Tibial nerve (tissue), 4 donors: Measurements from ENCODE around the gene SIGLEC9. TPM values are rescaled to one million over a fixed set of nuclear protein-coding genes. Genes with fewer than 3 reads are reported as not detected.
A peak's percentile ranks its signal among the peaks of the same experiment; 100 is the strongest.
"Not testable (repeated sequence)": the region's sequence is repeated elsewhere in the genome, so short reads cannot be mapped to it uniquely, and the experiment has no call there.

Experiments used
- DNase-seq, 2 donors: peaks; one replicate each; pipeline ENCODE4 v3.0.0-alpha.2; 2019; ENCODE audit warnings: low spot score in 2 of 2
- H3K27ac ChIP-seq, 4 donors: fragments of 200-600 bp; sonication (generic) in 3 of 4; one replicate each; pipeline ENCODE4 v1.5.1; 2017 to 2019; ENCODE audit warnings: mild to moderate bottlenecking in 1 of 4
- H3K27me3 ChIP-seq, 2 donors: fragments of 200-600 bp; sonication (generic) in 1 of 2; one replicate each; pipeline versions ENCODE4 v1.5.1 to v1.6.0; 2017 to 2019
- H3K36me3 ChIP-seq, 3 donors: fragments of 200-600 bp; sonication (generic); one replicate each; pipeline ENCODE4 v1.5.1; 2018 to 2019
- H3K4me1 ChIP-seq, 4 donors: fragments of 200-600 bp; sonication (generic) in 3 of 4; one replicate each; pipeline ENCODE4 v1.5.1; 2017 to 2019
- H3K4me3 ChIP-seq, 4 donors: fragments of 200-600 bp; sonication (generic) in 3 of 4; one replicate each; pipeline ENCODE4 v1.5.1; 2017 to 2019; ENCODE audit warnings: mild to moderate bottlenecking in 1 of 4, moderate library complexity in 1 of 4
- H3K9me3 ChIP-seq, 4 donors: fragments of 200-600 bp; sonication (generic) in 3 of 4; one replicate each; pipeline ENCODE4 v1.5.1; 2017 to 2019
- EP300 ChIP-seq, 2 donors: sonication (generic); formaldehyde crosslinking; IDR thresholded peaks; one replicate each; pipeline ENCODE4 v1.6.1; 2017; ENCODE audit warnings: antibody characterized with exemption in 2 of 2, mild to moderate bottlenecking in 1 of 2
- POLR2A ChIP-seq, 2 donors: fragments of 450-650 bp; IDR thresholded peaks; one replicate each; pipeline ENCODE4 v1.6.1; 2017; ENCODE audit warnings: antibody characterized with exemption in 2 of 2, mild to moderate bottlenecking in 2 of 2, moderate library complexity in 2 of 2
- WGBS, 2 donors: methylation state at CpG; one replicate each; pipeline ENCODE4 v1.1.5; 2018; 5-methylcytosine and 5-hydroxymethylcytosine counted together
- total RNA-seq, 4 donors: library from RNA; depleted of rRNA; stranded (reverse); fragments of >200 nt; gene quantifications; one replicate each; pipeline ENCODE4 v1.1.0, GENCODE V29; 2016
- TF ChIP-seq, protein P1 (sequence below), 5 experiments: fragments of 200-600 bp in 3 of 5; fragments of 450-650 bp in 2 of 5; sonication (generic) in 3 of 5; IDR thresholded peaks; one replicate each; pipeline ENCODE4 v1.5.1; 2016 to 2019; ENCODE audit warnings: antibody characterized with exemption in 5 of 5, mild to moderate bottlenecking in 3 of 5, moderate library complexity in 2 of 5

Gene SIGLEC9
- total RNA-seq, 4 donors from 2014 or later: 4.2 to 18.0 (median 5.0) TPM

- peak in 1 of 2 donors; percentile 59 for TF ChIP-seq EP300 (IDR thresholded peaks at IDR 0.05)
- TF ChIP-seq, protein P1, sequence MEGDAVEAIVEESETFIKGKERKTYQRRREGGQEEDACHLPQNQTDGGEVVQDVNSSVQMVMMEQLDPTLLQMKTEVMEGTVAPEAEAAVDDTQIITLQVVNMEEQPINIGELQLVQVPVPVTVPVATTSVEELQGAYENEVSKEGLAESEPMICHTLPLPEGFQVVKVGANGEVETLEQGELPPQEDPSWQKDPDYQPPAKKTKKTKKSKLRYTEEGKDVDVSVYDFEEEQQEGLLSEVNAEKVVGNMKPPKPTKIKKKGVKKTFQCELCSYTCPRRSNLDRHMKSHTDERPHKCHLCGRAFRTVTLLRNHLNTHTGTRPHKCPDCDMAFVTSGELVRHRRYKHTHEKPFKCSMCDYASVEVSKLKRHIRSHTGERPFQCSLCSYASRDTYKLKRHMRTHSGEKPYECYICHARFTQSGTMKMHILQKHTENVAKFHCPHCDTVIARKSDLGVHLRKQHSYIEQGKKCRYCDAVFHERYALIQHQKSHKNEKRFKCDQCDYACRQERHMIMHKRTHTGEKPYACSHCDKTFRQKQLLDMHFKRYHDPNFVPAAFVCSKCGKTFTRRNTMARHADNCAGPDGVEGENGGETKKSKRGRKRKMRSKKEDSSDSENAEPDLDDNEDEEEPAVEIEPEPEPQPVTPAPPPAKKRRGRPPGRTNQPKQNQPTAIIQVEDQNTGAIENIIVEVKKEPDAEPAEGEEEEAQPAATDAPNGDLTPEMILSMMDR (IDR thresholded peaks at IDR 0.05): no peak
- H3K4me1 ChIP-seq: peaks cover 0 to 3% (median 0%) of the 10 kb centered on the region in 4 donors
- H3K27ac ChIP-seq: peak overlapping the region in 3 of 4 donors; percentile 3 to 69 (median 49)
- no peak overlapping the region for H3K4me3 ChIP-seq
- H3K9me3 ChIP-seq: no peaks in the 10 kb centered on the region
- H3K27me3 ChIP-seq: peaks cover 0 to 3% of the 10 kb centered on the region in 2 donors
- peak in 1 of 2 donors; percentile 47 for DNase-seq
- 57 to 72% methylated on average over 3 to 5 of the region's 6 CpGs for WGBS, 2 donors
- no peaks in the 10 kb centered on the region for H3K36me3 ChIP-seq
These were observed 13.9 kb downstream of the SIGLEC9 start for GRCh38 chr19:51138549-51138979.

DNA sequence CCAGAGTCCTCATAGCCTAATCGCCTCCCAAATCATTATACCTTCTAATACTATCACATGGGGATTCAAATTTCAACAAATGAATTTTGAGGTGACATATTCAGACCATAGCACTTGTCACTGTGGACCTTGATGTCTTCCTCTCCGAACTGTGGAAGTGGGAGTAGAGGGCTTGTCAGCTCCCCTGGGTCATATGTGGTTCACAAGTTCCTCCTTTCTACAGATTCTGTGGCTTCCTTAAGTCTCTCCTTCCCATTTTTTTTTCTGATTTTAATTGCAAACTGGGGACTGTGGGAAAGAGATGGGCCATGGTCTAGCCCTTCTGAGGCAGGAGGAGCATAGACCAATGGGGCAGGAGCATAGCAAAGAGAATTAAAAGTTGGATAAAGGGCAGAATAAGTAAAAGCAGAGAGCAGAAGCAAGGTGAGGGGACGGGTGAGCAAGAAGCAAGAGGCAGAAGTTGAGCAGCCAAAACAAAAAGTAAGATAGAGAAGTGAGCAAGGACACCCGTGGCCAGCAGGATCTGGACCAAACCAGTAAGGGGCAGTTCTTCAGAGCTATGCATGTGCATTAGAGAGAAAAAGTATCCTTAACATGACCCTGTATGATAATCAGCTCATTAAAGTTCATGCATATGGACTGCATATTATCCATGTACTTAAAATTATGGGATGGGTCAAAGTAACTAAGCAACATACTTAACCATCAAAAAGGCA is 14.8 kb downstream of the SIGLEC9 start:
- peak overlapping the region in 2 of 4 donors; percentile 10 to 49 for H3K27ac ChIP-seq
- TF ChIP-seq, protein P1 (IDR thresholded peaks at IDR 0.05): no peak
- TF ChIP-seq POLR2A (IDR thresholded peaks at IDR 0.05) (no peak), EP300 (IDR thresholded peaks at IDR 0.05) (peak in 1 of 2 donors; percentile 19)
- WGBS, 2 donors: 53 to 61% methylated on average over 4 of the region's 4 CpGs

GRCh38 chr19:51140441-51140840 is 15.7 kb downstream of the SIGLEC9 start:
- H3K27ac ChIP-seq: no peak overlapping the region
- H3K4me1 ChIP-seq: peaks cover 0 to 3% (median 0%) of the 10 kb centered on the region in 4 donors
- H3K4me3 ChIP-seq: no peak overlapping the region
- 34 to 42% methylated on average over 6 of the region's 6 CpGs for WGBS, 2 donors
- peaks cover 0 to 3% of the 10 kb centered on the region in 2 donors for H3K27me3 ChIP-seq
- no peak for DNase-seq
- H3K36me3 ChIP-seq: no peaks in the 10 kb centered on the region
- TF ChIP-seq EP300 (IDR thresholded peaks at IDR 0.05): no peak
- TF ChIP-seq POLR2A (IDR thresholded peaks at IDR 0.05): no peak
- TF ChIP-seq, protein P1 (IDR thresholded peaks at IDR 0.05): no peak
- no peaks in the 10 kb centered on the region for H3K9me3 ChIP-seq

More for the DNA sequence above, 14.8 kb downstream of the SIGLEC9 start:
- peaks cover 0 to 3% (median 0%) of the 10 kb centered on the region in 4 donors for H3K4me1 ChIP-seq
- no peaks in the 10 kb centered on the region for H3K9me3 ChIP-seq
- H3K27me3 ChIP-seq: peaks cover 0 to 3% of the 10 kb centered on the region in 2 donors
- no peak overlapping the region for H3K4me3 ChIP-seq
- DNase-seq: no peak
- no peaks in the 10 kb centered on the region for H3K36me3 ChIP-seq

DNA sequence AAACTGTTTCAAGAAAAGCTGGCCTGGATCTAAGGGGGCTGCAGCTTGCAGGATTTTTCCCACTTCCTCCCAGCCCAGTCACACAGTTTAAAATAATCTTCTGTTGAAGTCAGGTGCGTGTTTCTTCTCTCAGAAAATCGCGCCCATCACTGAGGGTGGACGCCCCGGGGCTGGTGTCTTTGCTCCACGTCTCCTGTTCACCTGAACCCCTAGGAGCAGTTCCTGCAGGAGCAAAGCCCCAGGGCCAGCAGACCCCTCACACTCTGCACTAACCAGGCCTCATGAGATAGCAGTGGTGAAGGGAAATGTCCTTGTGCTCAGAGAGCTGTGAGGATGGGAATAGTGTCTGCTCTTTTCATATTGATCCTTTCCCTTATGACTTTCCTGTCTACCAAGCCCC is 16.5 kb downstream of the SIGLEC9 start:
- Histone ChIP-seq H3K36me3 (no peaks in the 10 kb centered on the region), H3K4me3 (no peak overlapping the region), H3K4me1 (peaks cover 0 to 3% (median 0%) of the 10 kb centered on the region in 4 donors), H3K9me3 (no peaks in the 10 kb centered on the region), H3K27me3 (peaks cover 0 to 3% of the 10 kb centered on the region in 2 donors), H3K27ac (peak overlapping the region in 1 of 4 donors; percentile 54)
- TF ChIP-seq POLR2A (IDR thresholded peaks at IDR 0.05) (no peak), EP300 (IDR thresholded peaks at IDR 0.05) (no peak)
- TF ChIP-seq, protein P1 (IDR thresholded peaks at IDR 0.05): no peak
- WGBS, 2 donors: 73 to 80% methylated on average over 6 of the region's 6 CpGs
- no peak for DNase-seq

GRCh38 chr19:51142119-51142518 is 17.4 kb downstream of the SIGLEC9 start, which contains the start of gene SIGLEC7:
TSS of gene SIGLEC7 (plus strand) at chr19:51142301. CDS start at chr19:51142370, 69 bp downstream.
- 54 to 63% methylated on average over 13 to 14 of the region's 14 CpGs for WGBS, 2 donors
- TF ChIP-seq, protein P1 (IDR thresholded peaks at IDR 0.05): no peak
- TF ChIP-seq EP300 (IDR thresholded peaks at IDR 0.05) (peak in 1 of 2 donors; percentile 54), POLR2A (IDR thresholded peaks at IDR 0.05) (peak in 1 of 2 donors; percentile 28)
- no peak within 1 kb of the TSS for H3K4me3 ChIP-seq
- H3K4me1 ChIP-seq: peaks cover 0 to 3% (median 0%) of the 10 kb centered on the region in 4 donors
- DNase-seq: peak in 1 of 2 donors; percentile 20
- no peaks in the 10 kb centered on the region for H3K36me3 ChIP-seq
- peak within 1 kb of the TSS in 2 of 4 donors; percentile 54 to 56 for H3K27ac ChIP-seq
- peaks cover 0 to 3% of the 10 kb centered on the region in 2 donors for H3K27me3 ChIP-seq
- H3K9me3 ChIP-seq: no peaks in the 10 kb centered on the region

GRCh38 chr19:51142809-51143475 is 18.2 kb downstream of the SIGLEC9 start:
- not testable (repeated sequence) for H3K4me1 ChIP-seq, H3K36me3 ChIP-seq, H3K4me3 ChIP-seq, H3K9me3 ChIP-seq, DNase-seq, H3K27me3 ChIP-seq
- WGBS, 2 donors: 70 to 81% methylated on average over 7 to 11 of the region's 15 CpGs
- H3K27ac ChIP-seq: peak overlapping the region in 1 of 4 donors; percentile 56
